DLD1 (cell line): ENCODE results near the gene SLC25A20.
"Not testable (repeated sequence)": the region's sequence is repeated elsewhere in the genome, so short reads cannot be mapped to it uniquely, and the experiment has no call there.

Experiments
- in situ Hi-C: cut with HindIII; loops from 2 replicates; pipeline ENCODE4 v1.10.0; 2017; ENCODE audit warnings: low sequenced_read_pairs

Gene SLC25A20

GRCh38 chr3:48898383-48899234 lies at the start of gene SLC25A20:
SLC25A20 (minus strand) TSS chr3:48898882; CDS start chr3:48898794, 88 bp downstream.
- in situ Hi-C loops = no loop called here

- in situ Hi-C loops = no loop called here
Measured at GRCh38 chr3:48945891-48946549, 47.3 kb upstream of the SLC25A20 start.

- in situ Hi-C loops = no loop called here
Measured at GRCh38 chr3:48945432-48945831, 46.8 kb upstream of the SLC25A20 start.

- in situ Hi-C loops = no loop called here
Measured at GRCh38 chr3:48938689-48939088, 40.0 kb upstream of the SLC25A20 start.

- in situ Hi-C loops = no loop called here
Measured at GRCh38 chr3:48938156-48938555, 39.5 kb upstream of the SLC25A20 start.

- in situ Hi-C loops = no loop called here
Measured at GRCh38 chr3:48935530-48935929, 36.8 kb upstream of the SLC25A20 start.

- in situ Hi-C loops = no loop called here
Measured at GRCh38 chr3:48934333-48934991, 35.8 kb upstream of the SLC25A20 start.

- in situ Hi-C loops = no loop called here
Measured at GRCh38 chr3:48931944-48932580, 33.4 kb upstream of the SLC25A20 start.

GRCh38 chr3:48930590-48930989 lies 31.9 kb upstream of the SLC25A20 start:
- in situ Hi-C loops = no loop called here

- in situ Hi-C loops = no loop called here
Measured at GRCh38 chr3:48929358-48930035, 30.8 kb upstream of the SLC25A20 start.

- in situ Hi-C loops = no loop called here
Measured at GRCh38 chr3:48928679-48929078, 30.0 kb upstream of the SLC25A20 start.

GRCh38 chr3:48927928-48928327 lies 29.2 kb upstream of the SLC25A20 start:
- in situ Hi-C loops = no loop called here

- in situ Hi-C loops = no loop called here
Measured at GRCh38 chr3:48926425-48927392, 28.0 kb upstream of the SLC25A20 start.

- in situ Hi-C loops = no loop called here
Measured at GRCh38 chr3:48919215-48920138, 20.8 kb upstream of the SLC25A20 start.

GRCh38 chr3:48918388-48919214 lies 19.9 kb upstream of the SLC25A20 start, which contains the start of gene ARIH2:
ARIH2 (plus strand) TSS chr3:48918842; CDS start chr3:48927559, 8,717 bp downstream.
- in situ Hi-C loops = no loop called here

GRCh38 chr3:48915296-48915695 lies 16.6 kb upstream of the SLC25A20 start:
- in situ Hi-C loops = no loop called here

- in situ Hi-C loops = not testable (repeated sequence)
Measured at GRCh38 chr3:48907026-48907425, 8.3 kb upstream of the SLC25A20 start.
